Activated CD8-positive, alpha-beta memory T cell treated with anti-CD3 and anti-CD28 coated beads, Interleukin-2, amount 50 U/mL, for 48 hours (primary cell): ENCODE data around the gene AGAP2.
"Not testable (repeated sequence)": the region's sequence is repeated elsewhere in the genome, so short reads cannot be mapped to it uniquely, and the experiment has no call there.

Experiments
- DNase-seq: peaks from one replicate; pipeline ENCODE4 v3.0.0-alpha.2; 2020

Gene AGAP2

DNA sequence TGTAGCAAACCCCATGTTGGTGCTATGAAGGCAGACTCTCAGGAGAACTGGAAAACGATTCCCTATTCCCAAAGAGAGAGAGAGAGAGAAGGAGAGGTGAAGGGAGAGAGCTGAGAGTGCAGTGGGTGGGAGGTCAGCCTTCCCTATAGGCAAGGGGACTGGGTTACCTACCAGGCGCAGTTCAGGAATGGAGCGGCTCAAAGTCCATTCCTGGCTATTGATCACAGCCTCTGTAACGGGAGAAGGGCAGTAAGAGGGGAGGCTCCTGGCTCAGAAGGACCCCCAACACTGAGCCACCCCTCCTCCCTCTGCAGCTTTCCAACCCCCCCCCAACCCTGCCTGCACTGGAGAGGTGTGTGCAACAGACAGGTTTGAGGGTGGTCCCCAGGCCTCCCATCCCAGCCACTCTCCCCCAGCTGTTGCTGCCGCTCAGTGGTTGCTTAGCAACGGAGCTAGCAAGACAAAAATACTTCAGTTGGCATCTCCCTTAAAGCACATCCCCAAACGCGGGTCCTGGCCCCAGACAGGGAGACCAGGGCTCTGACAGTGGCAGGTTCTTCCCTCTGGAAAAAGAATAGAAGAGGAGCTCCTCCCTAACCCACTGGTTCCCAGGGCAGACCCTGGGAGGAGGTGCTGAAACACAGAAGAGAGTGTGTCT is 3.2 kb downstream of the AGAP2 start:
- no peak for DNase-seq

DNA sequence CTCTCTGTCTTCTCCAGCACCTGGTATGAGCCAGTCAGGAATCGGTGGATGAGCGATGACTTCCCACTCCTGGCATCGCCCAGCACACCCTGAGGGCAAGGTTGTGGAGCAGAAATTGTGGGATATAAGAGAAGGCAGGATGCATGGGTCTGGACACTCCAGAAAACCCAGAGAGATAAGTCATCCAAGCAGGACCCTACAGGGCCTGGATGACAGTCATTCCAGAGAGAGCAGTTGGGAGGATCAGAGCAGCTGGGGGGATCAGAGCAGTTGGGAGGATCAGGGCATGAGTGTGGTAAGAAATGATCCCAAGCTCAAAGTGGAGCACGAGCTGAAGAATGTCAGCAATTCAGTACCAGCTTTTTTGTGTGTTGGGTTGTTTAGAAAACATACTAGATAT is 4.0 kb downstream of the AGAP2 start:
- no peak for DNase-seq

DNA sequence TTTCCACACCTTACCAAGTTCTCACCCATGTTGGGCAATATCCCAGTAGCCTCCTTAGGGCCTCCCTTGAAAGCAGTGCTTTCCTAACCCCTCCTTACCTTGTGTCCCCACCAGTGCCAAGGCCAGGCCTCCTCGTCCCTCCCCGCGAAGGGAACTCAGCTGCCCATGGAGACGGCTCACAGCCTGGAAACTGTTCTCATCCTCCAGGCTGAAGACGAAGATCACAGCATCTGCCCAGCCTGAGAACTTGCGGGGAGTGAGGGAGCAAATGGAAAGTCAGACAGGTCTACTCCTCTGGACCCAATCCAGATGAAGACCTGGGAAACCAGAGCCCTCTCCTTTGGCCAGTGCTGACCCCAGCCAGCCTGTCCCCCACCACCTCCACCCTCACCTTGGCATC is 4.6 kb downstream of the AGAP2 start:
- DNase-seq = no peak

DNA sequence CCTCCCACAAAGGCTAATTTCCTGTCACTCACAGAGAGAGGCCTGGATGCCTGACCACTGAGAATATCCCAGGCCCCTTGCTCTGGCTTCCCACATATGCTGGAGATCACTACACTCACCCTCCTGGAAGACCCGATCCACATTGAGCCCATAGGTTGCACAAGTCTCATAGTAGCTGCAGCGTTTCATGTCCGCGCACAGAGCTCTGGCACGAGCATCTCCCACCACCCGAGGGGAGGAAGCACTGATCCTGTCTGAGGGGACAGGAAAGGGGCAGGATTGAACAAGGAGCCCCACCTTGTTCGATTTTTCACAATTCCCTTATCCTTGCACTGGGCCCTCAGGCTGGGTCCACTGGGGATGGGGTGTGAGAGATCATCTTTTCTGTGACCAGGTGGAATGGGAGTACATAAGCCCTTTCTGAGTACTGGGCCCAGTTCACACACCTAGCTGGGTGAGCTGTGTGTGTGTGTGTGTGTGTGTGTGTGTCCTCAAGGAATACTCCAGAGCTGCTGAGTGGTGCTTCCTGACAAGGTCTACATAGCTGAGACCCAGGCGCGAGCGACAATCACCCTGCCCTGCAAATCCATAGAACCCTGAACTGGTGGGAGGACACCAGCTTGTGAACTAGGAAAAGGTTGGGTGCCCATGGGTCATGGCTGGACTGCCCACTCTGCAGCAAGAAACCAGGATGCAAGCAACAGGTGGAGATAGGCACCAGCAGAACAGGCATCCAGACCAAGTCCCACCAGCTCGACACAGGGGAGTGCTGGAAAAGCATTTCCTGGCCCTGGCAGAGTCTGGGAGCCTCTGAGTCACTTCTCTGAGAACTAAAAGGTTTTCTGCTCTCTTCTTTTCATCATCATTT is 5.6 kb downstream of the AGAP2 start:
- DNase-seq = no peak

DNA sequence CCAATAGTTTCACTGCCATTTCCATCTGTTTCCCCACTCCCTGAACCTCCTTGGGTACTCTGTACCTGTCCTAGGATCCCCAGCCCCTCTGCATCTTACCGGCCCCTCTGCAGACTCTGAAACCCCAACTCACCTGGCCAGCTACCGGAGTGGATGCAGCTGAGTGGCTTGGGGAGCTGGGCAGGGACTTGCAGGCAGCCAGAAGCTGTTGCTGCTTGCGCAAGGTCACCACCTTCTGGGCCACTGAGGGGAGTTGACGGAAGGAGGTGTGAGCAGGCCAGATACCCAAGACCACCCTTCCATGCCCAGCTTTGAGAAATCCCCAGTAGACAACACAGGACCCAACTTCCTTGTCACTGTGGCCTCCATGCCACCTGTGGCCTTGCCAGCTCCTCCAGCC is 6.3 kb downstream of the AGAP2 start:
- DNase-seq = no peak

DNA sequence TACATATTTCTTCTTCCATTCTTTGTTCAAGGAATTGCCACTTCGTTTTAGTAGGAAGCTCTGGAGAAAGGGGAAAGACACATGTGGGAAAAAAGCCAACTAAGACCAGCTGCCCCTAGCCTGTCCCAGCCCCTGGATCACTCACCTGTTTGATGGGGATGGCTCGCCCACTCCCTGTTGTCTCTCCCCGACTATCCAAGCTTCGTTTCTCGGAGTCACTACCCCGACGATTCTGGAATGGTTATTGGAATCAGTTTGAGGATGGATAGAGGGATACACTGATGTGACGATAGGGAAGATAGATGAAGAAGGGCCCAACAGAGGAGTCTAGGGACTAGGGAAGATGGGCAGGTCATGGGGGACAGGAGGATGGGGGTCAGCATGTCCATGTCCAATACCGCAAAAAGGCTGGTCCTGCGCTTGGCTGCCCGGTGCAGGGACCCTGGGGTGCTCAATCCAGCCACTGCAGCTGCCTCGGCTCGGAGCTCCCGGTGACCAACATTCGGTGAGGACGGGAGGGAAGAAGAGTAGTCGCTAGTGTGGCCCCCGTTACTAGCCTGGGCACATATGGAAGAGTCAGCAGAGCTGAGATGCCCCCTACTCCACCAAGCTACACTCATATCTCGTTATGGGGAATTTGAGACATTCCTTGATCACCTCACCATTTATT is 7.0 kb downstream of the AGAP2 start:
- DNase-seq = no peak

DNA sequence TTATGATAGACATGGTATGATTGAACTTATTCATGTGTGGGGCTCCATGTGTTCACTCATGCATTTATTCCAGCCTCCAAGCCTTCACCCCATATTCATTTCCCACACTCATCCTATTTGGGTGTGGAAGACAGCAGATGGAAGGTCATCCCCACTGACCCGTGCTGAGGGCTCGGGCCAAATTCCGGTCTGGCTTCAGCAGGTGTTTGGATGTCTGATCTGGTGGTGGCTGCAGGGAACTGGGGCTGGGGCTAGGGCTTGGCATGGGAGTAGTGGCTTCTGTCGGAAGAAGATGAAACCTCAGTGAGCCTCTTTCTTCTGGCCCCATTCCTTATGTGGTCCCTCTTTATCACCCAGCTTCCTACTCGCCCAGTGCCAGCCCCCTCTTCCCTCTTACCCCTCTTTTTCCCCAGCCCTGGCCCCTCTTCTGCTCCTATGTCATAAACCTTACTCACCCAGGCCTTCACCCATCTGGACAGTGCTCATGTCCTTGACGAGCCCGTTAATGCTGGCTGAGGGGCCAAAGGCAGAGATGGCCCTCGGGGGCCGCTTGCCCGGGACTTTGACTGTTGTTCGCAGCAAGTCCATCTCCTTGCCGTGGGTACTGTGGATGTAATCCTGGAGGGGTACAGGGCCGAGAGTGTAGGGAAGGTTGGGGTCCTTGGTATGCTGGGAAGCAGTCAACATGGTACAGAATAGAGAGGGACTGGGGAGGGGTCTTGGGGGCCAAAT is 8.0 kb downstream of the AGAP2 start:
- DNase-seq = no peak

DNA sequence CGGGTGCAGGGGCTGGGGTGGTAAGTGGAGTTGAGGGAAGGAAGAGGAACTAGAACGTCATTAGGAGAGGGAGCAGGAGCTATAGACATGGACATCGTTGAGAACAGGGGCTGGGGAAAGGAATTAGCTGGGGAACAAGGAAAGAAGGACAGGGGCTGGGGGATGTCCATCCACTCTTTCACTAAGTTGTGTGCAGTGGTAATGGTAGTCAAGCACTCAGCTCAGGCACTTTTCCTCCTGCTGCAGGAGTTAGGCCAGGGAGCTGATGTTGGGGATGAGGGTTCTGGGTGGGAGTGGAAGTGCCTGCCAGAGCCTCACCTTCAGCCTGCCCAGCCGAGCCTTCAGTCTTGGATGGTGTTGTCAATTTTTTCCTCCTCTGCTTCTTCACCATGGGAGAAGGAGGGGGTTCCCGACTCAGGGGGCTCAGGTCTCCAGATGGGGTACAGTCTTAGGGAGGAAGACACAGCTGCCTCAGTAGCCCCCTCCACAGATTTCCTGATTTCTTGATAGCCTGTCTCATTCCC is 9.2 kb downstream of the AGAP2 start:
- DNase-seq = peak; percentile 33

DNA sequence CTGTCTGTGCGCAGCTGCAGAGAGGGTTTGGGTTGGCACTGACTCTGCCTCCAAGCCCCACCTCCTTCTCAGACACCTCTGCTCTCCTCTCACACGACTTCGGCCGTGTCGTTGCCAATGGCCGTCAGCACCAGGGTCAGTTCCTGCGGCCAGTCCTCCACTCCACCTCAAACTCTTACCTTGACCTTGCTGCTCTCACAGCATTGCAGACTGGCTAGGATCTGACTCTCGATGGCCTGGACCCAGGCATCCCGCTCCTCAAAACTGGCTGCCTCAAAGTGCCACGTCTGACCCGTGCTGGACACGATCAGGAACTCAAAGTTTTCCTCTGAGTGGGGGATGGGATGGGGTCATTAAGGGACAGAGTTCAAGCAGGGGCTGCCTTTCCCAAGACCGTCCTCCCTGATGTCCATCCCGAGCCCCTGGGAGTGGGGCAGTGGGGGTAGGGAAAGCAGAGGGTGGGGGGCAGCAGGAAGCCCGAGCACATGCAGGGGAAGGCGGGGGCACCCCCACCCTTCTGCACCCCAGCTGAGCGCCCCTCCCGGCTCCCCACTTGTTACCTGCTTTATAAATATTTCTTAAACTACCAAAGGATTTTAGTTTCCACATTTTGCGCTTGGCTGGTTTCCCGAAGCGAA is 10.7 kb downstream of the AGAP2 start:
- peak; percentile 33 for DNase-seq

DNA sequence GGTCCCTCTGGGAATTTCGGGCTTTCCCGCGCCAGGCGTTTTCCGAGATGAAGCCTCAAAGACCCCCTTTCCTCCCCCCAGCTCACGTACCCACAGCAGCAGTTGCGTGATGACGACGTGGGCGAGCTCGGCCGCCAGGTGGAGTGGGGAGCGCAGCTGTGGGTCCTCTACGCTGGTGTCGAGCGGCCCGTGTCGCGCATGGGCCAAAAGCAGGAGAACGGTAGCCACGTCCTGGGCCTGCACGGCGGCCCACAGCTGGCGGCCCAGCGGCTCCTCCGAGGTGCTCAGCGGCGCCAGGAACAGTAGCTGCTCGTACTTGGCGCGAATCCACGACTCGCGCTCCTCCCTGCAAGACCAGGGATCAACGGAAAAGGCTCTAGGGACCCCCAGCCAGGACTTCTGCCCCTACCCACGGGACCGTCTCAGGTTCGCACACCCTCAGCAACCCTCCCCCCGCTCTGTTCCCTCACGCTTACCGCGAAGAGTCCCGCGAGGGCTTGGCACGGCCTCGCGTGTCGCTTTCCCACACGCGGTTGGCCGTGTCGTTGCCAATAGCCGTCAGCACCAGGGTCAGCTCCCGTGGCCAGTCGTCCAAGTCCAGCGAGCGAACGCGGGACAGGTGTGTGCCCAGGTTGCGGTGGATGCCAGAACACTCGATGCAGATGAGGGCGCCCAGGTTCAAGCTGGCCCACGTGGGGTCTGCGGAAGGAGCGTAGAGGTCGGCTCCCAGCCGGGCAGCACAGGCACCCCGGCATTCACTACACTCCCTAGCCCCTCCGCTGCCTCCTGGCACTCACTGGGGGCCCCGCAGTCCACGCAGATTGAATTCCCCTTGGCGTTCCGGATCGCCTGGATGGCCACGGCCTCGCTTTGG is 11.4 kb downstream of the AGAP2 start:
- no peak for DNase-seq

DNA sequence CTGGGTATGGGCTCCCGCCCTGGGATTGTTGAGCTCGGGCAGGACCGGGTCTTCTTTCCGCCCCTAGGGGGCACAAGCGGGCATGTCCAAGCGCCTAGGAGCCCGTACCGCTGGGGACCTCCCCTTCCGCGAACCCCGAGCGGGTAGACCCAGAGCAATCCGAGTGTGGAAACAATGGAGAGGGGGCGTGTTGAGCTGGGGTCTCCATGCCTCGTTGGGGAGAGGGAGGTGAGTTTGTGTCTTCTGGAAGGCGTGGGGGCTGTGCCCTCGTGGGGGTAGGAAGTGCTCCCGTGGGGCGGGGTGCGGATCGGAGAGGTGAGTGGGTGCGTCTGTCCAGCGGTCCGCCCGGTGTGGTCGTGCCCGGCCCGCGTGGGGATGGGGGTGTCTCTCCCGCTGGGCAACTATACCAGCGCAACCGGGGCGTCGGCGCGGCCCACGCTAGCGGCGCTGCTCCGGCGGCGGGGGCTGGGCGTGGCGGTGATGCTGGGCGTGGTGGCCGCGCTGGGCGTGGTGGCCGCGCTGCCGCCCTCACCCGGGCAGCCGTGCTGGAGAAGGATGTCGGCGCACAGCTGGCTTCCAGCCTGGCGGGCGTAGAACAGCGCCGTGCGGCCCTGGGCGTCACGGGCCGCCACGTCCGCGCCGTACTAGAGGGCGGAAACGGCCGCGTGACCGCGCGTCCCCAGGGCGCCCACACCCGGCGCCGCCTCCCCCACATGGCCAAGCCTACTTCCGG is 12.2 kb downstream of the AGAP2 start:
- DNase-seq = peak; percentile 61

DNA sequence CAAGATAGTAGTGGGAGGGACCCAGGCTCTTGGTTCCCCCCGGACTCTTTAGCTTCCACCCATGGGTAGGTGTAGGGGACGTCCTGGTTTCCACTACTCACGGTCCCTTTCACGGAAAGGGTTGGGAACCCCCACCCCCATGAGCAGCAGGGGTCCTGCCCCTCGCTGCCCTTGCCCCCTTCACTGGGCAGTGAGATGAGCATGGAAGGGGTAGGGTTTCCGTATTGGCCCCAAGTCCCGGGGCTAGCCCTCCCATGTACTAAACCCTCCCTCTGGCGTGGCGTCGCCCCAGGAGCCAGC is 12.7 kb downstream of the AGAP2 start:
- DNase-seq = no peak

DNA sequence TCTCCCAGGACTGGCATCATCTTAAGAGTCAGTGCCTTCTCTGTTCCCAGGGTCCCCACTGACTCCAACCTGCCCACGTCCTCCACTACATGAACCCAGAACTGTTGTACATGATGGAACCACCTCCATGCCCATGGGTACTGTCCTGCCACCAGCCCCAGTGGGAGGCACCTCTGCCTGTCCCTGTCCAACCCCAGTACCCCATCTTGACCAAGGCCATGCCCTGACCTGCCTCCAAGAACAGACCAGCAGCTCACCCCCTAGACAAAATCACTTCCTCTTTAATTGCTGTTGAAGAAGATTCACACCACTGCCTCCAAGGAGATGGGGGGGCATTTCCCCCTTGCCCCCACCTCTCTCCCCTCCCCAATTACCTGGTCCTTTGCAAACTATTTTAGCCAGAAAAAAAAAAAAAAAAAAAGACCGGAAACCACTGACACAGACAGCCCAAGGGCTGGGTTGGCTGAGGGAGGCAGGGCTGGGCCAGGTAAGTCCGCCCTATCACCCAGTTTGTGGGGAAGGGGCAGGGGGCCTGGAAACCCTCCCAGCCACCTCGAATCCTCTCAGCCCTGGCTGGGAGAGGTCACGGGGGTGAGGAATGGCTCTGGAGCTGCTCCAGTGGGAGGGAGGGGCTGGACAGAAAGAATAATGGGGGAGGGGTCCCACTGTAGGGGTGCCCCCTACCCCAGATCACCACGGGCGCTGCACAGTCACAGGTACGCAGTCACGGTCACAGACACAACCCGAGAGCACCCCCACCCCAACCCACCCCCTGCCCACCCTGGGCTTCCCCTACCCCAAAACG is 13.4 kb downstream of the AGAP2 start:
- no peak for DNase-seq

DNA sequence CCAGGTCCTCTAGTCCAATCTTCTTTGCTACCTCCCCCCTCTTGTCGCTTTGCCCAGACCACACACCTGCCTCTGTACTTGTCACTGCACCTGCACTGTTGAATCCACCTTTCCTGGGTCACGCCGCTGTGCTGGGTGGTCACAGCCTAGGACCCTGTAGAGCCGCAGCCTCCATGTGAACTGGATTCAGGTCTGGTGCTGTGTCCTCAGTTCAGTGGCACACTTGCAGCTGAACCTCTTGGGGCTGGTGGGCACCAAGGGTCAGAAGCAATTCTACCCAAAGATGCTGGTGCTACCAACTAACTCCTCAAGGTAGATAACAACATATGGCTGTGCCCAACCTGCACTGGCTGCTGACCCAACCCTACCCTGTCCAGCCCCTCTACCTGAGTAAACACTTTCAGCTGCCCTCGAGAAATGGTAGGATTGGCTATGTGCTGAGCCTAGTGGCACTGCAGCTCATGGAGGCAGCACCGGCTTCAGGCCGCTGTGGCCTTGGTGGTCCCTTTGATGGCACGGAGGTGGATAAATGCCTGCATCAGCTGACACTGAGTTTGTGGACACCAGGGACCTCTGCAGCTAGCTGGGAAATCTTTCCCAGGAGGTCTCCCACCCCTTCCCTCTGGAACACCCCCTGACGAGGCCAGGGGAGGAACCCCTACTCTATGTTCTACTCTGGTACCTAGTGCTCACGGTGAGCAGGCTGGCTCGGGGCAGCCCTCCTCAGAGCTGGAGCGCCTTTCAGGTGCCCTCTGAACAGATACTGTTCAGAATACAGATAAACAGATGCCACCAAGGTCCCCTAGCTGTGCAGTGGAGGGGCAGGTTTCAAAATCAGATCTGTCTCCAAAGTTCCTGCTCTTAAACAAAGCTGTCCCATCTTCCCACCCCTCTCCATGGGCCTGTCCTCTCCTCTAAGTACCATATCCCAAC is 14.3 kb downstream of the AGAP2 start:
- DNase-seq = no peak

DNA sequence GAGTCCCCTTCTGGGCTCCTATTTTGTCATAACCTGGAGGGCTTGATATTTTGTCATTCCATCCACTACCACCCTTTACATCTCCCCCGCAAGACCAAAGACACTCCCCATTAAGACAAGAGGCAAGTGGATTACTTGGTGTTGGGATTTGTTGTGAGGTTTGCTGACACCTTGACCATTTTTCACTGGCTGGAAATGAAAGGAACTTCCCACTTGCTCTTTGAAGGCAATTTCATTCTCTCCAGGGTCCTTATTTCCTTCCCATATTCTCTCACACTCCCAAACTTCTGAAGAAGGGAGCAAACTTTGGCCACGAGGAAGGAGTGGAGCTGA is 14.9 kb downstream of the AGAP2 start:
- no peak for DNase-seq

DNA sequence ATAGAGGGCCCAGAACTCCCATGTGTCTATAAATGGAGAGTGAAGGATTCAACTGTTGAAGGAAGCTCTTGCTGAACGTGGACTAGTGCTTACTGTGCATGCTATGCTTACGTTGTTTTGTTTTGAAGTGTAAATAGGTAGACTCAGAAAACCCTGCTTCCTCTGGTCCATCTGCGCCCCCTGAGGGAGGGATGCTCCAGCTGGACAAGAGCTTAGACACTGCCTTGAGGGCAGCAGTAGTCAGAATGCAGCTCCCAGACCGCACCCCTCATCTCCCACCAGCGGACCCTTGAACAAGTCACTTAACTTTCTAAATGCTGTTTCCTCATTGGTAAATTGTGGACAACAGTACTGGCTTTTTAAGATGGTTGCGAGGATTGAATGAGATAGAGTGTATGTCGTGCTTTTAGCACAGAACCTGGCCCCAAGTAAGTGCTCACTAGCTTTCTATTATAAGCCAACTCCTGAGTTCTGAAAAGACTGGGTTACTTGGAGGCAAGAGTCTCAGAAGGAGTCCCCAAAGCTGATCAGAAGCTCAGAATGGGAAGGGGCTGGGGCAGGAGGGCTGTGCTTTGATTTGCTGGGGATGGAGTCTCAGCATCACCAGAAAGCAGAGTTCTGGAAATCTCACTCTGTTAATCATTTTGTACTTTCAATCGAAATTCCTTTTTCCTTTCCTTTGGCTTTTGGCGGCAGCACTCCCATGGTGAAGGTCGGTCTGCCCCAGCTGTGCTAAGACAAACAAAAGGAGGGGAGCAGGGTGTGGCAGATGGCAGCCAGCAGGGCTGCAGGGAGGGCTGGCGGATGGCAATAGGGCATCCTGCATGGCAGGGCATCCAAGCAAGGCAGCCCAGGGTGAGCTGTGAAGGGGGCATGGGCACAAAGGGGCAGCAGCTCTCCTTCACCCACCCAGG is 15.6 kb downstream of the AGAP2 start:
- DNase-seq = no peak

DNA sequence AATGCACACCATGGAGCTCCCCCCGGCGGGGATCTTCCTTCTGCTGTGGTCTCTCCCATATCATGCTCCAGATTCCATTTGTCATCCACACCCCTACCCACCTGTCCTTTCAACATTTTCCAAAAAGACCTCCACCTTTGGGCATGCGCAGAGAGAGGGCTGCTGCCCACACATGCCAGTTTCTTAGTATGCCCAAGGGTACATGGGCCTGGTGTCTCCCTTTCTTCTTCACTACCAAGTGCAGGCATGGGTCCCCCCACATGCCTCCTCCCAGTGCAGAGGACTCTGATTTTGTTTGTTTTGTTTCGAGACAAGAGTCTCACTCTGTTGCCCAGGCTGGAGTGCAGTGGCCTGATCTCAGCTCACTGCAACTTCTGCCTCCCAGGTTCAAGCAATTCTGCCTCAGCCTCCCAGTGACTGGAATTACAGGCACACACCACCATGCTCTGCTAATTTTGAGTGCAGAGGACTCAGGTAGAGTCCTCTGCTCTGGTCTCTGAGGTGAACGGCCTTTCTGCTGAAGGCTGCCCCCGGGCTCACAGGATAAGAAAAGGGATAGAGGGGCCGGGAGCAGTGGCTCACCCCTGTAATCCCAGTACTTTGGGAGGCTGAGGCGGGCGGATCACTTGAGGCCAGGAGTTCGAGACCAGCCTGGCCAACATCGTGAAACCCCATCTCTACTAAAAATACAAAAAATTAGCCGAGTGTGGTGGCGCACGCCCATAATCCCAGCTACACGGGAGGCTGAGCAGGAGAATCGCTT is 16.5 kb downstream of the AGAP2 start:
- not testable (repeated sequence) for DNase-seq
